GM23248 (cell line): ENCODE data around the gene TMEM250. TPM values are rescaled to one million over a fixed set of nuclear protein-coding genes. Genes with fewer than 3 reads are reported as not detected.

Source experiments
- DNase-seq: peaks from one replicate; pipeline ENCODE4 v3.0.0-alpha.2; 2015
- H2AFZ ChIP-seq: fragments of 200-600 bp; sonication (generic); 2 replicates; pipeline ENCODE4 v1.6.1; 2016; ENCODE audit warnings: antibody characterized with exemption
- H3F3A ChIP-seq: fragments of 200-600 bp; sonication (generic); 2 replicates; pipeline ENCODE4 v1.6.1; 2016; ENCODE audit warnings: mild to moderate bottlenecking, antibody characterized with exemption, mixed run types; ENCODE audit not compliant: insufficient read depth
- H3K27ac ChIP-seq: fragments of 200-600 bp; sonication (generic); 2 replicates; pipeline ENCODE4 v1.5.1; 2016; ENCODE audit warnings: mild to moderate bottlenecking
- H3K27me3 ChIP-seq: fragments of 200-600 bp; sonication (generic); replicated peaks from 2 replicates; pipeline ENCODE4 v1.6.1; 2016; ENCODE audit warnings: mild to moderate bottlenecking; ENCODE audit not compliant: insufficient read depth
- H3K36me3 ChIP-seq: fragments of 200-600 bp; sonication (generic); 2 replicates; pipeline ENCODE4 v1.6.1; 2016; ENCODE audit warnings: low read depth, mild to moderate bottlenecking
- H3K4me1 ChIP-seq: fragments of 200-600 bp; sonication (generic); 2 replicates; pipeline ENCODE4 v1.6.1; 2016; ENCODE audit warnings: mild to moderate bottlenecking; ENCODE audit not compliant: insufficient read depth
- H3K4me2 ChIP-seq: fragments of 200-600 bp; sonication (generic); one replicate; pipeline ENCODE4 v1.6.1; 2016; ENCODE audit warnings: mild to moderate bottlenecking; ENCODE audit not compliant: unreplicated experiment
- H3K4me3 ChIP-seq: fragments of 200-600 bp; sonication (generic); 2 replicates; pipeline ENCODE4 v1.5.1; 2016; ENCODE audit warnings: mild to moderate bottlenecking
- H3K79me2 ChIP-seq: fragments of 200-600 bp; sonication (generic); 2 replicates; pipeline ENCODE4 v1.6.1; 2016; ENCODE audit warnings: mild to moderate bottlenecking; ENCODE audit not compliant: insufficient read depth
- H3K9ac ChIP-seq: fragments of 200-600 bp; sonication (generic); 2 replicates; pipeline ENCODE4 v1.6.1; 2016; ENCODE audit warnings: mild to moderate bottlenecking
- H3K9me2 ChIP-seq: fragments of 200-600 bp; sonication (generic); 2 replicates; pipeline ENCODE4 v1.6.1; 2016; ENCODE audit warnings: mixed run types, mild to moderate bottlenecking, moderate library complexity; ENCODE audit not compliant: insufficient read depth
- H3K9me3 ChIP-seq: fragments of 200-600 bp; sonication (generic); one replicate; pipeline ENCODE4 v1.6.1; 2017; ENCODE audit warnings: low read depth
- H4K20me1 ChIP-seq: fragments of 200-600 bp; sonication (generic); 2 replicates; pipeline ENCODE4 v1.6.0; 2016; ENCODE audit not compliant: insufficient read depth
- EZH2 ChIP-seq: fragments of 200-600 bp; sonication (generic); IDR thresholded peaks from 2 replicates; pipeline ENCODE4 v1.6.1; 2018; ENCODE audit warnings: antibody characterized with exemption, mild to moderate bottlenecking; ENCODE audit not compliant: insufficient read depth, poor library complexity, severe bottlenecking
- EZH2phosphoT487 ChIP-seq: fragments of 200-600 bp; sonication (generic); IDR thresholded peaks from 2 replicates; pipeline ENCODE4 v1.6.1; 2018; ENCODE audit warnings: antibody characterized with exemption, moderate library complexity, mild to moderate bottlenecking, low read depth; ENCODE audit not compliant: insufficient read depth
- WGBS, 2 experiments: methylation state at CpG; one replicate each; pipeline ENCODE4 v1.1.6; 2015 to 2017; ENCODE audit warnings: low lambda C conversion rate in 2 of 2, low coverage in 1 of 2; ENCODE audit errors: missing lambda C conversion rate in 2 of 2; 5-methylcytosine and 5-hydroxymethylcytosine counted together
- in situ Hi-C: fragments of 300-500 bp; cut with MboI; formaldehyde crosslinking; loops from 2 replicates; pipeline ENCODE4 v1.15.0; 2020
- polyA plus RNA-seq: library from polyadenylated mRNA; unstranded; fragments of >200 nt; fragmentation: Nextera tagmentation; extraction: Ambion mirVana; gene quantifications from 2 replicates; pipeline ENCODE4 v1.2.1, GENCODE V29; 2016
- total RNA-seq: library from RNA; depleted of rRNA; stranded (reverse); fragments of >200 nt; shearing (Covaris generic); gene quantifications from 2 replicates; pipeline ENCODE4 v1.2.3, GENCODE V29; 2014

Gene TMEM250
- total and polyA plus RNA-seq, 2 experiments from 2014 or later: 25.9 to 69.7 TPM

- Histone ChIP-seq H3K9ac (no peak overlapping the region), H2AFZ (no peak overlapping the region), H3K4me3 (no peak overlapping the region), H3K79me2 (peaks cover 86% of the 10 kb centered on the region), H3K27me3 (no peaks in the 10 kb centered on the region), H3K9me2 (no peaks in the 10 kb centered on the region), H3K4me1 (peaks cover 15% of the 10 kb centered on the region), H3K27ac (no peak overlapping the region), H3F3A (0 out of 2 replicates have a peak, but pooled peaks cover 4% of the 10 kb centered on the region), H3K9me3 (no peaks in the 10 kb centered on the region), H3K36me3 (no peaks in the 10 kb centered on the region), H3K4me2 (no peak overlapping the region), H4K20me1 (0 out of 2 replicates have a peak, but pooled peaks cover 5% of the 10 kb centered on the region)
- in situ Hi-C loops: no loop called here
- no peak for DNase-seq
- TF ChIP-seq EZH2phosphoT487: no peak
- TF ChIP-seq EZH2: no peak
- 80 to 83% methylated on average over 16 to 22 of the region's 22 CpGs for WGBS, 2 experiments
Observed at GRCh38 chr9:136090768-136091581, 27.7 kb downstream of the TMEM250 start.

GRCh38 chr9:136090056-136090735 lies 28.5 kb downstream of the TMEM250 start:
- no peaks in the 10 kb centered on the region for H3K9me2 ChIP-seq
- peaks cover 15% of the 10 kb centered on the region for H3K4me1 ChIP-seq
- H3K36me3 ChIP-seq: no peaks in the 10 kb centered on the region
- H3K27ac ChIP-seq: no peak overlapping the region
- in situ Hi-C loops: no loop called here
- H2AFZ ChIP-seq: no peak overlapping the region
- no peak overlapping the region for H3K4me2 ChIP-seq
- H3K79me2 ChIP-seq: peaks cover 94% of the 10 kb centered on the region
- 0 out of 2 replicates have a peak, but pooled peaks cover 4% of the 10 kb centered on the region for H3F3A ChIP-seq
- no peak overlapping the region for H3K4me3 ChIP-seq
- H4K20me1 ChIP-seq: 0 out of 2 replicates have a peak, but pooled peaks cover 5% of the 10 kb centered on the region
- 62 to 68% methylated on average over 9 of the region's 9 CpGs for WGBS, 2 experiments
- no peaks in the 10 kb centered on the region for H3K9me3 ChIP-seq
- no peak overlapping the region for H3K9ac ChIP-seq
- H3K27me3 ChIP-seq: no peaks in the 10 kb centered on the region
- no peak for DNase-seq
- TF ChIP-seq EZH2 (no peak), EZH2phosphoT487 (no peak)

- Histone ChIP-seq H3K27ac (no peak overlapping the region), H2AFZ (no peak overlapping the region), H3K27me3 (no peaks in the 10 kb centered on the region), H3K36me3 (no peaks in the 10 kb centered on the region), H3K4me3 (no peak overlapping the region), H3K4me2 (no peak overlapping the region), H3K79me2 (peaks cover 98% of the 10 kb centered on the region), H3K9me2 (no peaks in the 10 kb centered on the region), H3K9ac (no peak overlapping the region), H3K9me3 (no peaks in the 10 kb centered on the region), H3K4me1 (peaks cover 15% of the 10 kb centered on the region), H4K20me1 (0 out of 2 replicates have a peak, but pooled peaks cover 5% of the 10 kb centered on the region), H3F3A (0 out of 2 replicates have a peak, but pooled peaks cover 4% of the 10 kb centered on the region)
- in situ Hi-C loops: no loop called here
- no peak for TF ChIP-seq EZH2phosphoT487
- TF ChIP-seq EZH2: no peak
- DNase-seq: peak; percentile 58
- 15 to 27% methylated on average over 3 of the region's 3 CpGs for WGBS, 2 experiments
Observed at GRCh38 chr9:136089697-136090045, 29.0 kb downstream of the TMEM250 start.

GRCh38 chr9:136088939-136089696 lies 29.6 kb downstream of the TMEM250 start:
- Histone ChIP-seq H2AFZ (no peak overlapping the region), H3K4me1 (peaks cover 15% of the 10 kb centered on the region), H3K4me2 (no peak overlapping the region), H3K9me2 (no peaks in the 10 kb centered on the region), H3F3A (0 out of 2 replicates have a peak, but pooled peaks cover 4% of the 10 kb centered on the region), H3K9ac (no peak overlapping the region), H3K36me3 (no peaks in the 10 kb centered on the region), H3K9me3 (no peaks in the 10 kb centered on the region), H3K27me3 (no peaks in the 10 kb centered on the region), H3K79me2 (peaks cover 99% of the 10 kb centered on the region), H3K27ac (no peak overlapping the region), H3K4me3 (no peak overlapping the region), H4K20me1 (peaks cover 5% of the 10 kb centered on the region; the same call in 1 of the 2 replicates)
- no peak for DNase-seq
- TF ChIP-seq EZH2 (no peak), EZH2phosphoT487 (no peak)
- WGBS, 2 experiments: 74 to 77% methylated on average over 18 to 19 of the region's 22 CpGs
- in situ Hi-C loops: no loop called here
